Left renal pelvis (tissue), 4 donors: ENCODE results near the gene PNMA8C. TPM values are rescaled to one million over a fixed set of nuclear protein-coding genes. Genes with fewer than 3 reads are reported as not detected.
"Not testable (repeated sequence)": the region's sequence is repeated elsewhere in the genome, so short reads cannot be mapped to it uniquely, and the experiment has no call there.

Experiments used
- DNase-seq, 4 donors: peaks; one replicate each; pipeline ENCODE4 v3.0.0-alpha.2; 2013; ENCODE audit warnings: low read depth in 4 of 4, low spot score in 3 of 4
- polyA plus RNA-seq, 4 donors: library from polyadenylated mRNA; unstranded; fragments of 120-200 nt; gene quantifications; one replicate each; pipeline ENCODE4 v1.2.1, GENCODE V29; 2013; ENCODE audit not compliant: insufficient read length in 4 of 4

Gene PNMA8C
- polyA plus RNA-seq, 4 donors, result 0.50 to 6.7 (median 0.73) TPM

- no peak for DNase-seq
These were observed 16.0 kb downstream of the PNMA8C start for GRCh38 chr19:46412650-46413261.

- no peak for DNase-seq
These were observed 16.6 kb downstream of the PNMA8C start for GRCh38 chr19:46411925-46412649.

DNA sequence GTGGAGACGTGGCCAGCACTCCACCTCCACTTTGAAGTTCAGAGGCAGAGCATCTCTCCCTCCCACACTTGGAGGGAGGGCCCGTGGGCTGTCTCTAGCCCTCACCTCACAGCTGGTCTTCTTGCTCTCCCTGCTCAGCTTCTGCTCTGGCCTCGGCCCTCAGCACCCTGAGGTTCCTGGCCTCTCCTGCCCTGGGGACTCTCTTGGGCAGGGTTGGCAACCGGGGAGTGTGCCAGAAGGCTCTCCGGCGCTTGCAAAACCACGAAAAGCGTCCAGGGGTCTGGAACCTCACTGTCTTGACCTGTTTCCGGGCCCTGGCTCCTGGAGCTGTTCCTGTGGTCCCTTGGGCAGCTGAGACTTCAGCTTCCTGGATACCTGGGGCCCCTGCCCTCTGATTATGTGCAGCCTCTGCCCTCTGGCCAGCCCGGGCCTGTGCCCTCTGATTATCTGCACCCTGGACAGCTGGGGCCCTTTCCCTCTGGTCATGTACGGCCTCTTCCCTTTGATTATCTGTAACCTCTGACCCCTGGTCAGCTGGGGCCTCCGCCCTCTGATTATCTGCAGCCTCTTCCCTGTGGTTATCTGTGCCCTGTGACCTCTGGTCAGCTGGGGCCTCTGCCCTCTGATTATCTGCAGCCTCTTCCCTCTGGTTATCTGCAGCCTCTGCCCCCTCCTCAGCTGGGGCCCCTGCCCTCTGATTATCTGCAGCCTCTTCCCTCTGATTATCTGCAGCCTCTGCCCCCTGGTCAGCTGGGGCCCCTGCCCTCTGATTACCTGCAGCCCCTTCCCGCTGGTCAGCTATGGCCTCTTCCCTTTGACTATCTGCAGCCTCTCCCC, 17.4 kb downstream of the PNMA8C start:
- no peak for DNase-seq

DNA sequence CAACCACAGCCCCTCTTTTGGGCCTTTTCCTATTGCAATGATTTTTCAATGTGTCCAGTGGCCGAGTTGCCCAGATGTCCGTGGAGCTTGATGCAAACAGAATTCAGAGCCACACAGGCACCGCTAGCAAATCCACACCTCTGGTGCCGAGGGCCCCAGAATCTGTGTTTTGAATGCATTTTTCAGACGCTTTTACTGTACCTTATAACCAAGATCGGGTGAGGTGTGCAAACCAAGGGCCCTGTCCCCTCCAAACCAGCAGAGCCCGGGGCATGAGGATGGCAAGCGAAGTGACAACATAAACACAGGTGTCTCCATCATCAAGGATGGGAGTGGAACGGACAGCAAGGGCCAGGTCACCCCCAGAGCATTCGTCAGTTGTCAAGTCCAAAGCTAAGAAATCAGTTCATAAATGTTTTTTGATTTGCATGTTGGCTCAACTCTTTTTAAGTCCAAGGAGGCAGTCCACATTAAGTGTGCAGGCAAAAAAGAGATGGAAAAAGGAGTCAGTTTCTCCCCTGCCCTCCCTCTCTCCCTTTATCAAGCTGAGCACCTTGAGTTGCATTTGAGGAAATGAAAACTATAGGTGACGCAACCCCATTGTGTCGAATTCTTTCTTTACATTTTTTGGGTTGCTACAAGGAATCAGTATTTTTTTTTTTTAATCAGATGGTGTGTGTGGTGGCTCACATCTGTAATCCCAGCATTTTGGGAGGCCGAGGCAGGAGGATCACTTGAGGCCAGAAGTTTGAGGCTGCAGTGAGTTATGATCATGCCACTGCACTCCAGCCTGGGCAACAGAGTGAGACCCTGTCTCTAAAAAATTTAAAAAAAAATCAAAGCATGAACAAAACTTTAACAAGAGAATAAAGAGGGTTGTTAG, 18.3 kb downstream of the PNMA8C start:
- DNase-seq, result no peak

DNA sequence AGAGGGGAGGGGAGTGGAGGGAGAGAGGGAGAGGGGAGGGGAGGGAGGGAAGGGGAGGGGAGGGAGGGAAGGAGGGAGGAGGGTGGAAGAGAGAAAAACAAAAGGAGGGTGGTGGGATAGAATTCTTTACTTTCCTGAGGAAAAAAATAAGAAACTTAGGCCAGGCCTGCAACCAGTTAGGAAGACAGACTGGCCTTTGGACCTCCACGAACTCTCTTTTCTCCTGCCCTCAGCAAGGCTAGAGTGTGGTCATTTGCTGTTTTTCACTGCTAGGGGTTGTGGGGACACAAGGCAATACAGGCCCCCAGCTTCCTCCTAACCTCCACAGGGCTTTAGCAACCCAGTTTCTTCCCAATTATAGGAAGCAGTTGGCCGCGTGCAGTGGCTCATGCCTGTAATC, 19.5 kb downstream of the PNMA8C start:
- no peak for DNase-seq

DNA sequence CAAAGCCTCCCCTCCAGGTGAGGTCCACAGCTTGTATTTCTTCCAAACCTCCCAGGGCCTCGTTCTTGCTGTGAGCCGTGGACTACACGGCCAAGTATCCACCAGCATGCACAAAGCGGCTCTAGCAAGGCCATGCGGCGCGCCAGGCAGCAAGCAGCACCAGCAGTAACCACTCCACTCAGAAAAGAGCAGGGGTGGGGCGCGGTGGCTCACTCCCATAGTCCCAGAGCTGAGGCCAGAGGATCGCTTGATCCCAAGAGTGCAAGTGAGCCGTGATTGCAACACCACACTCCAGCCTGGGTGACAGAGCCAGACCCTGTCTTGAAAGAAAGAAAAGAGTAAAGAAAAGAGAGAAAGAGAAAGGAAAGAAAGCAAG, 20.1 kb downstream of the PNMA8C start:
- no peak for DNase-seq

DNA sequence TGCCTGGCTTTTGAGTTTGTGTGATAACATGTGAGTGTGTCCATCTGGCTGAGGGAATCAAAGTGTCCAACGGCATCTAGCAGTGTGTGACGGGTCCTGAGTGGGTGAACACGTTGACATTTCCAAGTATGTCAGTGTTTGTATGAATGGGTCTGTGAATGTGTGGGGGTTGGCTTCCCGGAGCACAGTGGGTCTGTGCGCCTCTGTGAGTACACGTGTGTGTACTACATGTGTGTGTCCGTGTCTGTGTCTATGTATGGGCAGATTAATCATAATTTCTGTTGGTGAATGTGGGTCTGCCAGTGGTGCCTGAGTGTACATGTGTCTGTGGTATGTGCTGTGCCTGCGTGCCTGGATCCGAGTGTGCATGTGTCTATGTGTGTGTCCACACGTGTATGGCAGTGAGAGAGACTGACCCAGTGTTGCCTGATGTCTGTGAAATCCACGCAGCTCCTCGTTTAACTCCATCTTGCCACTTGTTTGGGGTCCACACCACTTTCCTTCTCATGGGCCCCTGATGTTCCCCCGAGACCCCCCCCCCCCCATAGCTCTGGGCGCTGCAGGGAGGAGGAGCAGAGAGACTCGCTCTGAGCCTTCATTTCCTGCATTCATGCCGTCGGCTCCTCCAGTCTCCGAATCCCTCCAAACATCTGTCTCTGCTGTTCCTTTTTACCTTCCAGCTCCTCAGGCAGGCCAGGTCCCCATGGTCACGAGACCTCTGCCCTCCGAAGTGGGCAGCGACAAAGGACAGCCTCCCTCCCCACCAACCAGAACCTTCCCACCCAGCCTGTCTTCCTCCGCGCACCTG, 20.7 kb downstream of the PNMA8C start:
- DNase-seq, result no peak

DNA sequence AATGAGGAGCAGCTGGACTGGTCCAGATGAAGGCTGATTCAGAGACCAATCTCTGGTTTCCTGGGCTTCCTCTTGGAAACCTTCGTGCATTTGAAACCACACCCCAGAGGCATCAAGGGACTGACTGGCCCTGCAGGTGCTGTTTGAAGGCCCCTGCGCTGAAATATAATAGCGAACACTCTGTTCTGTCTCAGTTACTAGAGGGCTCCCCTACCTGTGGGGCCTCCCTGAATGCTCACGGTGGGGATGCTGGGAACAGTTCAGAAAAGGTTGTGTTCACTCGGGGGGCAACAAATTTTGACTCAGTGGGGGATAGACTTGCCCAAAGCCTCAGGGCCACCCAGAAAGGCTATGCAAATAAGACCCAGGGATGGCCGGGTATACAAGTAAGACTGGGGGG, 21.8 kb downstream of the PNMA8C start:
- DNase-seq, result no peak

DNA sequence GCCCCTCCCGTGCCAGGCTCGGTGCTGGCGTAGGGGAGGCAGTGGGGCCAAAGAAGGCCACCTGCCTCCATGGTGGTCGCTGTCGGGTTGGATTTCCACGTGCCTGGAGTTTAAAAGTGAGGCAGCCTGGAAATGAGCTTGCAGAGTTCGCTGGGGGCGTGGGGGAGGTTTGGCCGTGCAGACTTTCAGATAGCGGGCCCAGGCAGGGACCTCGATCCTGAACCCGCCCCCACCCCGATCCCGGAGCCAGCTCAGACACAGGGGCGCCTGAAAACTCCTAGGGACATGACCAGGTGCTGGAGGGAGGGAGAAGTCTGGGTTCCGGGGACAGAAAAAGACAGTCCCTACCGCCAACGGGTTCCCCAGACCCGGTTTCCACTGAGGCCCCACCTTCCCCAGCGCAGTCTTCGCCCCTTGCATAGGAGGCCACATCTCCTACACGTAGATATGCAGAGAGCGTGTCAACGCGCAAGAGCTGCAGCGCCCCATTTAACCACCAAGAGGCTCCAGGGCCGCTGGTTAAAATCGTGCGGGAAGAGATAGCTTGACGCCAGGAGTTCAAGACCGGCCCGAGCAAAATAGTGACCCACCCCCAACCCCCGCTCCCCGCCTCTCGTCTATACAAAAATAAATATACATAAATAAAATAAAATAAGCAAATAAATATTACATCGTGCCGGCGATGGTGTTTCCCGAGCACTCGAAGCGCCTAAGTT, 23.8 kb downstream of the PNMA8C start:
- DNase-seq, result no peak

DNA sequence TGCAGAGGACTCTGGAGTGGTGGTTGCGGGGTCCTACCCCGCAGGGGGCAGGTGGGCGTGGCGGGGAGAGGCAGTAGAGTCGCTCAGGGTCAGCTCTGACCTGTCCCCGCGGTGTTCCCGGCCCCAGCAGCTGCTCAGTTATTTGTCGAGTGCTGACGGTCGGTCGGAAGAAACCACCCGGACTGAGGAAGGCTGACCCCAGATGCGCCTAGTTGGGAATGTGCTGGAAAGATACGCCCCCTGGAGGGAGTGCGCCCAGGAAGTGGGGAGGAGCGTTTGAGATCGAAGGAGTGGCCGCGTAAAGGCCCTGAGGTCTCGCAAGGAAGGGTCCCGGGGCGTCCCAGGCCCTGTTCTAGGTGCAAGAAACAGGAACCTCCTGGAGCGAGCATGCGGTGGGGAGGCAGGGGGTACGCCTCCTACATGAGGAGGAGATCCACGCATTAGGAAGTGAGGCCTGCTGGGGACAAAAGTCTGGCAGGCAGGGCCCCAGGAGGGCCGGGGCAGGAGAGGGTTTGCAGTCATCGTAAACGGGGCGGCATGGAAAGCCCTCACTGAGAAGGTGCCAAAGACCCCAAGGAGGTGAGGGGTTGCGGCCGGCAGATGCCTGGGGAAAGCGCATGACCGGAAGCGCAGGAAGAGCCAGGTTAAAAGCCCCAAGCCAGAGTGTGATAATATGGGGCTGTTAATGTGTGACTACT, 24.5 kb downstream of the PNMA8C start:
- no peak for DNase-seq

DNA sequence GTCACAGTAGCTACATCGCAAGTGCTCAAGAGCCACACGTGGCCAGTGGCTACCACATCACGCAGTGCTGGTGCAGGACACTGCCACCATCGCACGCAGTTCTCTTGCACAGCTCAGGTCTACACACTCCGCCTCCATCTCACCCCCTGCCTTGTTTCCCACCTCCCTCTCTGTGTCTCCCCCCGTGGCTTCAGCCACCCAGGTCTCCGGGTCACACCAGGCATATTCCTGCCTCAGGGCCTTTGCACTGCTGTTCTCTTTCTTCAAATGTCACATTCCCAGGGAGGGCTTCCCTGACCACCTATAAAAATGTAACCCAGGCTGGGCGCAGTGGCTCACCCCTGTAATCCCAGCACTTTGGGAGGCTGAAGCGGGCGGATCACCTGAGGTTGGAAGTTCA, 26.0 kb downstream of the PNMA8C start:
- DNase-seq, result no peak

DNA sequence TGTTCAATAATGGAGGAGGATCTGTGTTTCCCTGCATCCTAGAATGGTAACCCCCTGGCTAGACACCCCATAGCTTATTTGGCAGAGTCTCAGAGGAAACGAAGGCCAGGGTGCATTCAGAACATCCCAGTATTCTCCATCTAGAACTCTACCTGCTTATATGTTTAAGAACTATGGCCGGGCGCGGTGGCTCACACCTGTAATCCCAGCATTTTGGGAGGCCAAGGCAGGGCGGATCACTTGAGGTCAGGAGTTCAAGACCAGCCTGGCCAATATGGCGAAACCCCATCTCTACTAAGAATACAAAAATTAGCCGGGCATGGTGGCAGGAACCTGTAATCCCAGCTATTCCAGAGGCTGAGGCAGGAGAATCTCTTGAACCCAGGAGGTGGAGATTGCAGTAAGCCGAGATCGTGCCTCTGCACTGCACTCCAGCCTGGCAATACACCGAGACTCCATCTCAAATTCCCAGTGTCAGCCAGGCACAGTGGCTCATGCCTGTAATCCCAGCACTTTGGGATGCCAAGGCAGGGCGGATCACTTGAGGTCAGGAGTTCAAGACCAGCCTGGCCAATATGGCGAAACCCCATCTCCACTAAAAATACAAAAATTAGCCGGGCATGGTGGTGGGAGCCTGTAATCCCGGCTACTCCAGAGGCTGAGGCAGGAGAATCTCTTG, 30.8 kb downstream of the PNMA8C start:
- not testable (repeated sequence) for DNase-seq

GRCh38 chr19:46394402-46394797, 34.3 kb downstream of the PNMA8C start:
- DNase-seq, result no peak

- no peak for DNase-seq
These were observed 35.0 kb downstream of the PNMA8C start for GRCh38 chr19:46393456-46394401.

- DNase-seq, result no peak
These were observed 35.9 kb downstream of the PNMA8C start for GRCh38 chr19:46392837-46393236.

- DNase-seq, result no peak
These were observed 36.4 kb downstream of the PNMA8C start for GRCh38 chr19:46392252-46392801.
